Activated CD4-positive, alpha-beta T cell treated with anti-CD3 and anti-CD28 coated beads, Interleukin-2, amount 10 ng/mL, durations not matched to agents 7 days and 5 days (primary cell): Measurements from ENCODE around the gene EVI5L. TPM values are rescaled to one million over a fixed set of nuclear protein-coding genes. Genes with fewer than 3 reads are reported as not detected.
A peak's percentile ranks its signal among the peaks of the same experiment; 100 is the strongest.
"Not testable (repeated sequence)": the region's sequence is repeated elsewhere in the genome, so short reads cannot be mapped to it uniquely, and the experiment has no call there.

ENCODE experiments used
- CTCF ChIA-PET: fragments of 350-600 bp; sonication (Branson Sonifier 250); formaldehyde crosslinking; loops from one replicate; lab custom pipeline; 2021; ENCODE audit warnings: antibody characterized with exemption; lab: Charles Lee
- POLR2A ChIA-PET: fragments of 350-600 bp; sonication (Branson Sonifier 250); formaldehyde crosslinking; loops from one replicate; lab custom pipeline; 2021; ENCODE audit warnings: antibody characterized with exemption; lab: Charles Lee
- DNase-seq: peaks from one replicate; pipeline ENCODE4 v3.0.0-alpha.2; 2020
- H3K27ac Mint-ChIP-seq: one replicate; pipeline ENCODE4 v1.8.0; 2021; ENCODE audit warnings: mild to moderate bottlenecking, moderate library complexity, mixed read lengths
- H3K27me3 Mint-ChIP-seq: one replicate; pipeline ENCODE4 v1.8.0; 2021; ENCODE audit warnings: mixed read lengths
- H3K36me3 Mint-ChIP-seq: one replicate; pipeline ENCODE4 v1.8.0; 2021; ENCODE audit warnings: low read depth, mixed read lengths
- H3K4me1 Mint-ChIP-seq: one replicate; pipeline ENCODE4 v1.8.0; 2021; ENCODE audit warnings: mixed read lengths
- H3K4me3 Mint-ChIP-seq: one replicate; pipeline ENCODE4 v1.8.0; 2021; ENCODE audit warnings: mild to moderate bottlenecking, moderate library complexity, mixed read lengths
- H3K9me3 Mint-ChIP-seq: one replicate; pipeline ENCODE4 v1.8.0; 2021; ENCODE audit warnings: mixed read lengths
- total RNA-seq, 2 experiments: library from RNA; stranded (reverse); gene quantifications; one replicate each; pipeline ENCODE4 v1.2.3, GENCODE V29; 2021

EVI5L gene
- total RNA-seq, 2 experiments from 2014 or later: 9.7 to 11.2 TPM

GRCh38 chr19:7795555-7796161, 34.4 kb upstream of the EVI5L start:
- POLR2A ChIA-PET: no interaction called here
- CTCF ChIA-PET: interaction anchor here (1.1 kb wide), 1 partner anchor 115 kb away, joined by 4 read pairs; the partner anchor contains the start of gene TRAPPC5

DNA sequence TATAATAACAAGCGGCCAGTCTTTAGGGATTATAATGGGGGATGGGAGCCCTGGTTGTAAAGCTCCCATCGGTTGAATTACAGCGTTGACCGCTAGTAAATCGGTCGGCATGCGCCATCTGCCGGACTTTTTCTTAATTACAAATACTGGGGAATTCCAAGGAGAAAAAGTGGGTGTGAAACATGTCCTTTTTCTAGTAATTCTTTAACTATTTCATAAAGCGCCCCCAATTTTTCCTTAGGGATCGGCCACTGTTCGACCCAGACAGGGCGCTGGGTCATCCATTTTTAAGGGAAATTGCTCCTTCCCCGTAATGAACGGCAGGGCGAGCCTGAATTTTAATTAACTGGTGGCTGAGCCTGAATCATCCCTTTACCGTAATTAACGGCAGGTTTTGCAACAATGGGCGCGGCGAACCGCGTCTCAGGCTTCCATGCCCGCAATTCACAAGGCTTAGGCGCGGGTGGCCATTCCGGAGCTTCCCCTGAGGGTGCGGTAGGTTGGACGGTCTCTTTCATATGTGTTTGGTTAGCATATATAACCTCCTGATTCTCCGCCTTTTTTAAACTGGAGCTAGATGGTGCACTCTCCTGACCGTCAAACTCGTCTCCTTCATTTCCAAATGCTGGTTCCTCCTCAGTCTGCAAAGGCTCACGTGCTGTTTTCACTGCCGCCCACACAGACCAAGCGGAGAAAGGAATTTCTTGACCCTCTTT, 30.2 kb upstream of the EVI5L start:
- POLR2A ChIA-PET: interaction anchor here (0.7 kb wide), 1 partner anchor 102 kb away, joined by 3 read pairs; no protein-coding TSS in a partner anchor
- Mint-ChIP-seq H3K27me3 (peaks cover 41% of the 10 kb centered on the region), H3K9me3 (no peaks in the 10 kb centered on the region), H3K4me1 (peaks cover 3% of the 10 kb centered on the region), H3K27ac (peak overlapping the region; percentile 36), H3K4me3 (no peak overlapping the region), H3K36me3 (no peaks in the 10 kb centered on the region)
- peak; percentile 62 for DNase-seq
- CTCF ChIA-PET: interaction anchor here (0.6 to 3.6 kb wide), 10 partner anchors 12 to 1531 kb away, joined by 3 to 17 read pairs (median 4); partner anchors contain the start of genes PET100, TRAPPC5 and XAB2

More at GRCh38 chr19:7795555-7796161, 34.4 kb upstream of the EVI5L start:
- no peaks in the 10 kb centered on the region for H3K9me3 Mint-ChIP-seq
- H3K4me3 Mint-ChIP-seq: no peak overlapping the region
- H3K36me3 Mint-ChIP-seq: no peaks in the 10 kb centered on the region
- H3K27ac Mint-ChIP-seq: no peak overlapping the region
- H3K4me1 Mint-ChIP-seq: peaks cover 3% of the 10 kb centered on the region
- DNase-seq: no peak
- H3K27me3 Mint-ChIP-seq: peaks cover 28% of the 10 kb centered on the region

- H3K36me3 Mint-ChIP-seq: no peaks in the 10 kb centered on the region
- CTCF ChIA-PET: interaction anchor here (0.9 to 3.6 kb wide), 5 partner anchors 52 to 235 kb away, joined by 3 to 17 read pairs (median 9); partner anchors contain the start of gene TRAPPC5
- H3K4me1 Mint-ChIP-seq: peaks cover 3% of the 10 kb centered on the region
These were observed 28.9 kb upstream of the EVI5L start for GRCh38 chr19:7801020-7801570.

GRCh38 chr19:7806234-7806633, 23.8 kb upstream of the EVI5L start:
- H3K4me1 Mint-ChIP-seq: peaks cover 14% of the 10 kb centered on the region
- ChIA-PET CTCF (interaction anchor here (3.0 kb wide), 1 partner anchor 125 kb away, joined by 10 read pairs; the partner anchor contains the start of gene TRAPPC5), POLR2A (no interaction called here)
- no peak overlapping the region for H3K4me3 Mint-ChIP-seq
- DNase-seq: no peak
- peaks cover 2% of the 10 kb centered on the region for H3K36me3 Mint-ChIP-seq
- H3K9me3 Mint-ChIP-seq: peaks cover 14% of the 10 kb centered on the region
- H3K27me3 Mint-ChIP-seq: peaks cover 29% of the 10 kb centered on the region
- no peak overlapping the region for H3K27ac Mint-ChIP-seq

More at GRCh38 chr19:7801020-7801570, 28.9 kb upstream of the EVI5L start:
- H3K27ac Mint-ChIP-seq: peak overlapping the region; percentile 54
- H3K27me3 Mint-ChIP-seq: peaks cover 48% of the 10 kb centered on the region
- H3K9me3 Mint-ChIP-seq: no peaks in the 10 kb centered on the region
- POLR2A ChIA-PET: no interaction called here
- no peak for DNase-seq
- no peak overlapping the region for H3K4me3 Mint-ChIP-seq

- no peak for DNase-seq
- peaks cover 28% of the 10 kb centered on the region for H3K27me3 Mint-ChIP-seq
- peaks cover 20% of the 10 kb centered on the region for H3K9me3 Mint-ChIP-seq
- no peak overlapping the region for H3K4me3 Mint-ChIP-seq
- H3K4me1 Mint-ChIP-seq: peaks cover 14% of the 10 kb centered on the region
- POLR2A ChIA-PET: no interaction called here
- CTCF ChIA-PET: interaction anchor here (0.7 to 3.0 kb wide), 2 partner anchors 126 to 422 kb away, joined by 3 to 10 read pairs; partner anchors contain the start of gene TRAPPC5
- peaks cover 3% of the 10 kb centered on the region for H3K36me3 Mint-ChIP-seq
- H3K27ac Mint-ChIP-seq: no peak overlapping the region
These were observed 23.1 kb upstream of the EVI5L start for GRCh38 chr19:7806876-7807275.

GRCh38 chr19:7808108-7808507, 21.9 kb upstream of the EVI5L start:
- CTCF ChIA-PET: interaction anchor here (0.6 kb wide), 1 partner anchor 58 kb away, joined by 3 read pairs; no protein-coding TSS in a partner anchor

GRCh38 chr19:7811989-7812388, 18.0 kb upstream of the EVI5L start:
- Mint-ChIP-seq H3K9me3 (peaks cover 41% of the 10 kb centered on the region), H3K36me3 (peaks cover 10% of the 10 kb centered on the region), H3K4me1 (peaks cover 31% of the 10 kb centered on the region), H3K27me3 (peaks cover 12% of the 10 kb centered on the region), H3K4me3 (no peak overlapping the region), H3K27ac (no peak overlapping the region)
- CTCF ChIA-PET: interaction anchor here (0.5 to 2.2 kb wide), 2 partner anchors 12 to 869 kb away, joined by 4 to 9 read pairs; no protein-coding TSS in a partner anchor
- POLR2A ChIA-PET: no interaction called here
- no peak for DNase-seq

More at GRCh38 chr19:7808108-7808507, 21.9 kb upstream of the EVI5L start:
- POLR2A ChIA-PET: no interaction called here
- peaks cover 20% of the 10 kb centered on the region for H3K27me3 Mint-ChIP-seq
- peaks cover 6% of the 10 kb centered on the region for H3K36me3 Mint-ChIP-seq
- peaks cover 21% of the 10 kb centered on the region for H3K9me3 Mint-ChIP-seq
- H3K27ac Mint-ChIP-seq: no peak overlapping the region
- H3K4me3 Mint-ChIP-seq: no peak overlapping the region
- no peak for DNase-seq
- H3K4me1 Mint-ChIP-seq: peaks cover 14% of the 10 kb centered on the region

DNA sequence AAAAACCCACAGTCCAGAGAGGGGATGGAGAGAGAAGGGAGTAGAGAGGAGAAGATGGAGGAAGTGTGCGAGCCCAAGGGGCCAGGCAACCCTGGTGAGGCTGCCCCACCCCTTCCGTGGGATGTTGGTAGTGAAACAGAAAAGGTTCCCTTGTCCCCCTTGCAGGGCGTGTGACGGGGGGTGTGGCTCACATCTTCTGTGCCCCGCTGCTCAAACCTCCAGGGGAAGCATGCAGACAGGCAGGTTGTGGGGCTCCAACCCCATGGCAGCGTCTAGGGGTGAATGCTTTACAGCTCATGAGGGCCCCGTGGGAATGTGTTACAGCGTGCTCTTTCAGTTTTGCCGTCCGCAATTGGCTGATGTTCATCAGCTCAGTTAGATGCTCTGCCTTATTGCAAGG, 14.7 kb upstream of the EVI5L start:
- Mint-ChIP-seq H3K27ac (peak overlapping the region; percentile 79), H3K4me1 (peaks cover 18% of the 10 kb centered on the region), H3K36me3 (peaks cover 8% of the 10 kb centered on the region), H3K27me3 (peaks cover 27% of the 10 kb centered on the region), H3K9me3 (peaks cover 44% of the 10 kb centered on the region), H3K4me3 (peak overlapping the region; percentile 50)
- CTCF ChIA-PET: no interaction called here
- POLR2A ChIA-PET: no interaction called here
- peak; percentile 36 for DNase-seq

DNA sequence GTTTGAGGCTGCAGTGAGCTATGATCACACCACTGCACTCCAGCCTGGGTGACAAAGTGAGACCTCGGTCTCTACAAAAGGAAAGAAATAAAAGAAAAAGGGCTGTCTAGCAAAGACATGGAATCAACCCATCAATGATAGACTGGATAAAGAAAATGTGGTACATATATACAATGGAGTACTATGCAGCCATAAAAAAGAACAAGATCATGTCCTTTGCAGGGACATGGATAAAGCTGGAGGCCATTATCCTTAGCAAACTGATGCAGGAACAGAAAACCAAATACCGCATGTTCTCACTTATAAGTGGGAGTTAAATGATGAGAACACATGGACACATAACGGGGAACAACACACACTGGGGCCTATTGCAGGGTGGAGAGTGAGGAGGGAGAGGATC, 14.0 kb upstream of the EVI5L start:
- DNase-seq, H3K36me3 Mint-ChIP-seq, POLR2A ChIA-PET, H3K4me3 Mint-ChIP-seq, H3K27ac Mint-ChIP-seq, CTCF ChIA-PET: not testable (repeated sequence)
- Mint-ChIP-seq H3K9me3 (peaks cover 39% of the 10 kb centered on the region), H3K27me3 (peaks cover 31% of the 10 kb centered on the region), H3K4me1 (peaks cover 18% of the 10 kb centered on the region)

DNA sequence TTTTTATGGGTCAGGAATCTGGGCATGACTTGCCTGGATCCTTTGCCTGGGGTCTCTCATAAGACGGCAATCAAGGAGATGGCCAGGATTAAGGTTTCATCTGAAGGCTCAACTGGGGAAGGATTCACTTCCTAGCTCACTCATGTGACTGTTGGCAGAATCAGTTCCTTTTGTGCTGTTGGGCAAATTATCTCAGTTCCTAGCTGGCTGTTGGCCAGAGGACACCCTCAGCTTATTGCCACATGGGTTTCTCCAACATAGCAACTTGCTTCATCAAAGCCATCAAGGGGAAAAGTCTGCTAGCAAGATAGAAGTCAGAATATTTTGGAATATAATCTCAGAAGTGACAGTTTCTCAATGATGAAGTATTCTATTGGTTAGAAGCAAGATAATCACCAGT, 12.2 kb upstream of the EVI5L start:
- no peak overlapping the region for H3K4me3 Mint-ChIP-seq
- ChIA-PET POLR2A (no interaction called here), CTCF (interaction anchor here (0.7 to 2.0 kb wide), 3 partner anchors 17 to 137 kb away, joined by 3 to 7 read pairs (median 5); partner anchors contain the start of gene TRAPPC5)
- no peak overlapping the region for H3K27ac Mint-ChIP-seq
- peaks cover 4% of the 10 kb centered on the region for H3K36me3 Mint-ChIP-seq
- peaks cover 34% of the 10 kb centered on the region for H3K27me3 Mint-ChIP-seq
- DNase-seq: no peak
- peaks cover 18% of the 10 kb centered on the region for H3K4me1 Mint-ChIP-seq
- peaks cover 31% of the 10 kb centered on the region for H3K9me3 Mint-ChIP-seq

DNA sequence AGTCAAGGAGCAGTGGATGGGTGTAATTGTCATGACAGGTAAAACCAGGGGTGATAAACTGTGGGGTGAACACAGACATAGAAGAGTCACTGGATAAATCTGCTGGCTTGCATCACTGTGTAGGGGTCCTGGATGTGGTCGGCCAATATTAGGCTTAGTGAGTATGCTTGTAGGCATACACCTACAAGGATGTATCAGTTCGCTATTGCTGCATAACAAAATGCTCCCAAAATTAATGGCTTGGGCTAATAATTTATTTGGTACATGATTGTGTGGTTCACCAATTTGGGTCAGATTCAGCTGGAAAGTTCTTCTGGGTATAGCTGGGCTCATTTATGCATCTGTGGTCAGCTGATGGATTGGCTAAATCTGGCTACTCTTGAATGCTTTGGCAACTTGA, 11.2 kb upstream of the EVI5L start:
- ChIA-PET POLR2A (no interaction called here), CTCF (interaction anchor here (0.5 to 2.0 kb wide), 4 partner anchors 34 to 138 kb away, joined by 3 to 7 read pairs (median 4); partner anchors contain the start of gene TRAPPC5)
- Mint-ChIP-seq H3K36me3 (peaks cover 4% of the 10 kb centered on the region), H3K4me3 (no peak overlapping the region), H3K9me3 (peaks cover 28% of the 10 kb centered on the region), H3K27ac (no peak overlapping the region), H3K4me1 (peaks cover 18% of the 10 kb centered on the region), H3K27me3 (peaks cover 38% of the 10 kb centered on the region)
- DNase-seq: no peak

DNA sequence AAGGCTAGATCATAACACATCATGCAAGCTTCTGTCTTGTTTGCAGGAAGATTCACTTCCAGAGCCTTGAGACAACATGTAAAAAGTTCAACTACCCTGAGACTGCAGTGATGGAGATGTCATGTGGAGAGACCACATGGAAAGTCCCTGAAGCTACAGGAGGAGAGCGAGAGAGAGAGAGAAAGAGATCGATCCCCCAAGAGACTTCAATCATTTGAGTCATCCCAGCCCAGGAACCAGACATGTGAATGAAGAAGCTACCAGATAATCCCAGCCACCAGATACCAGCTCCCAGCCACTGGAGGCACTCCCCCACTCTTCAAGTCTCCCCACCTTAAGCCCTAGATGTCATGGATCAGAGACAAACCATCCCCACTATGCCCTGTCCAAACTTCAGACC, 10.7 kb upstream of the EVI5L start:
- POLR2A ChIA-PET: no interaction called here
- H3K4me1 Mint-ChIP-seq: peaks cover 18% of the 10 kb centered on the region
- peaks cover 39% of the 10 kb centered on the region for H3K27me3 Mint-ChIP-seq
- no peak overlapping the region for H3K27ac Mint-ChIP-seq
- peaks cover 25% of the 10 kb centered on the region for H3K9me3 Mint-ChIP-seq
- peaks cover 4% of the 10 kb centered on the region for H3K36me3 Mint-ChIP-seq
- no peak overlapping the region for H3K4me3 Mint-ChIP-seq
- CTCF ChIA-PET: interaction anchor here (1.4 to 2.0 kb wide), 2 partner anchors 34 to 138 kb away, joined by 4 to 7 read pairs; partner anchors contain the start of gene TRAPPC5
- DNase-seq: no peak
